GM18867 (cell line): ENCODE results near the gene B4GALNT4.
"Not testable (repeated sequence)": the region's sequence is repeated elsewhere in the genome, so short reads cannot be mapped to it uniquely, and the experiment has no call there.

Experiments used
- ATAC-seq: cut with Tn5 transposase; IDR thresholded peaks from one replicate; pipeline ENCODE4 v1.9.1; 2021; ENCODE audit warnings: mild to moderate bottlenecking, moderate library complexity; ENCODE audit not compliant: unreplicated experiment

Gene B4GALNT4

GRCh38 chr11:334264-334994 lies 34.9 kb upstream of the B4GALNT4 start:
- no peak for ATAC-seq

- ATAC-seq: no peak
Measured at GRCh38 chr11:335779-336658, 33.3 kb upstream of the B4GALNT4 start.

GRCh38 chr11:336659-337198 lies 32.6 kb upstream of the B4GALNT4 start:
- ATAC-seq: no peak

- no peak for ATAC-seq
Measured at GRCh38 chr11:337711-338110, 31.6 kb upstream of the B4GALNT4 start.

GRCh38 chr11:339963-340362 lies 29.3 kb upstream of the B4GALNT4 start:
- no peak for ATAC-seq

- no peak for ATAC-seq
Measured at GRCh38 chr11:340539-341512, 28.5 kb upstream of the B4GALNT4 start.

GRCh38 chr11:342328-342727 lies 27.0 kb upstream of the B4GALNT4 start:
- no peak for ATAC-seq

GRCh38 chr11:344836-345578 lies 24.3 kb upstream of the B4GALNT4 start:
- no peak for ATAC-seq

GRCh38 chr11:346529-346928 lies 22.8 kb upstream of the B4GALNT4 start:
- no peak for ATAC-seq

GRCh38 chr11:349270-349954 lies 19.9 kb upstream of the B4GALNT4 start:
- not testable (repeated sequence) for ATAC-seq

GRCh38 chr11:350033-350722 lies 19.1 kb upstream of the B4GALNT4 start:
- ATAC-seq: not testable (repeated sequence)

- peak; percentile 51 for ATAC-seq
Measured at GRCh38 chr11:350723-351255, 18.5 kb upstream of the B4GALNT4 start.

GRCh38 chr11:351411-351810 lies 17.9 kb upstream of the B4GALNT4 start:
- ATAC-seq: no peak

GRCh38 chr11:352456-353031 lies 16.8 kb upstream of the B4GALNT4 start:
- ATAC-seq: no peak

- ATAC-seq: no peak
Measured at GRCh38 chr11:353179-353873, 16.0 kb upstream of the B4GALNT4 start.

GRCh38 chr11:355581-356458 lies 13.5 kb upstream of the B4GALNT4 start:
- ATAC-seq: peak; percentile 50

GRCh38 chr11:356610-357009 lies 12.7 kb upstream of the B4GALNT4 start:
- no peak for ATAC-seq
